BE2C (cell line): ENCODE results near the gene CD300LF.

Source experiments
- DNase-seq: peaks from one replicate; pipeline ENCODE4 v3.0.0-alpha.2; 2020
- H3K27me3 ChIP-seq: fragments of 250-450 bp; sonication (Bioruptor Pico); 2 replicates; pipeline ENCODE4 v1.5.1; 2020; ENCODE audit warnings: mild to moderate bottlenecking
- H3K36me3 ChIP-seq: fragments of 250-450 bp; sonication (Bioruptor Pico); 2 replicates; pipeline ENCODE4 v1.5.1; 2020; ENCODE audit warnings: mild to moderate bottlenecking
- H3K4me1 ChIP-seq: fragments of 250-450 bp; sonication (Bioruptor Pico); 2 replicates; pipeline ENCODE4 v1.5.1; 2020
- H3K4me3 ChIP-seq: 2 replicates; pipeline ENCODE4 v1.5.1; 2011; ENCODE audit warnings: low read depth, low read length
- H3K9me3 ChIP-seq: fragments of 250-450 bp; sonication (Bioruptor Pico); 2 replicates; pipeline ENCODE4 v1.5.1; 2020
- TF ChIP-seq, protein P1 (sequence below): IDR thresholded peaks from 2 replicates; pipeline ENCODE4 v1.5.1; 2012; ENCODE audit warnings: mild to moderate bottlenecking, low read depth, low read length

CD300LF gene

DNA sequence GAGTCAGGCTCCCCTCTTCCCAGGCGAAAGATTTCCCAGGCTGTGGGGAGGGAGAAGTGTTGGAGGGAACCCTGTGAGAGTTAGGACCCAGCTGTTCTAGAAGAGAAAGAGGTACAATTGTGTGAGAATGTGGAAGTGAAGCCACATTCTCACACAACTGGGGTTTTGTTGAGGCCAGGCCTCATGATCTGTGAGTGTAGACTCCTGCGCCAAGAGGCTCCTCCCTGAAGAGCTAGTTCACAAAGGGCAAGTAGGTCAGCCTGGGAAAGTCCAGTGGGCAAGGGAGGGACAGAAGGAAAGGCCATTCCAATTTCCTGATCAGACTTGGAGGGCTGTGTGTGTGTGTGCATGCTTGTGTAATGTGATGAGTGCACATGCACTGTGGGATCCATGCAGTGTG is 15.2 kb downstream of the CD300LF start:
- Histone ChIP-seq H3K4me1 (no peaks in the 10 kb centered on the region), H3K27me3 (peaks cover 4% of the 10 kb centered on the region; the same call in 1 of the 2 replicates), H3K4me3 (no peak overlapping the region), H3K36me3 (no peaks in the 10 kb centered on the region), H3K9me3 (no peaks in the 10 kb centered on the region)
- no peak for DNase-seq
- TF ChIP-seq, protein P1, sequence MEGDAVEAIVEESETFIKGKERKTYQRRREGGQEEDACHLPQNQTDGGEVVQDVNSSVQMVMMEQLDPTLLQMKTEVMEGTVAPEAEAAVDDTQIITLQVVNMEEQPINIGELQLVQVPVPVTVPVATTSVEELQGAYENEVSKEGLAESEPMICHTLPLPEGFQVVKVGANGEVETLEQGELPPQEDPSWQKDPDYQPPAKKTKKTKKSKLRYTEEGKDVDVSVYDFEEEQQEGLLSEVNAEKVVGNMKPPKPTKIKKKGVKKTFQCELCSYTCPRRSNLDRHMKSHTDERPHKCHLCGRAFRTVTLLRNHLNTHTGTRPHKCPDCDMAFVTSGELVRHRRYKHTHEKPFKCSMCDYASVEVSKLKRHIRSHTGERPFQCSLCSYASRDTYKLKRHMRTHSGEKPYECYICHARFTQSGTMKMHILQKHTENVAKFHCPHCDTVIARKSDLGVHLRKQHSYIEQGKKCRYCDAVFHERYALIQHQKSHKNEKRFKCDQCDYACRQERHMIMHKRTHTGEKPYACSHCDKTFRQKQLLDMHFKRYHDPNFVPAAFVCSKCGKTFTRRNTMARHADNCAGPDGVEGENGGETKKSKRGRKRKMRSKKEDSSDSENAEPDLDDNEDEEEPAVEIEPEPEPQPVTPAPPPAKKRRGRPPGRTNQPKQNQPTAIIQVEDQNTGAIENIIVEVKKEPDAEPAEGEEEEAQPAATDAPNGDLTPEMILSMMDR: no peak

DNA sequence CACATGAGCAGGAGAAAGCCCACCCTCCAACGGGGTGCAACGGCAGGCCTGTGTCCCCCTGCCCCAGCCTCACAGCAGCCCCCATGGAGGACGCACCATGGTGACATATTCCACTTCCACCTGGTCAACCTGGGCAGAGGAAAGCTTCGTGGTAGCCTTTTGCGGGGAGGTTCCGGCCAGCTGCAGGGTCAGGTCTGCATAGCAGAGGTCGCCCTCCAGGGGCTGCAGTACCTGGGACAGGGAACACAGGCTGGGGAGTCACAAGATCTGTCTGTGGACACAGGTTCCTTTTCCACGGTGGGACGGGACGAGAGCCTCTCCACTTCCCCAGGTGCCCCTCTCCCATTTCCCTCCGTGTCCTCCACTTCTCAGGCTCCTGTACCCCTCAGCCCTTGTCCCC is 17.1 kb downstream of the CD300LF start:
- DNase-seq: no peak
- TF ChIP-seq, protein P1: no peak
- Histone ChIP-seq H3K4me1 (no peaks in the 10 kb centered on the region), H3K27me3 (peaks cover 4% of the 10 kb centered on the region; the same call in 1 of the 2 replicates), H3K36me3 (no peaks in the 10 kb centered on the region), H3K9me3 (no peaks in the 10 kb centered on the region), H3K4me3 (no peak overlapping the region)

DNA sequence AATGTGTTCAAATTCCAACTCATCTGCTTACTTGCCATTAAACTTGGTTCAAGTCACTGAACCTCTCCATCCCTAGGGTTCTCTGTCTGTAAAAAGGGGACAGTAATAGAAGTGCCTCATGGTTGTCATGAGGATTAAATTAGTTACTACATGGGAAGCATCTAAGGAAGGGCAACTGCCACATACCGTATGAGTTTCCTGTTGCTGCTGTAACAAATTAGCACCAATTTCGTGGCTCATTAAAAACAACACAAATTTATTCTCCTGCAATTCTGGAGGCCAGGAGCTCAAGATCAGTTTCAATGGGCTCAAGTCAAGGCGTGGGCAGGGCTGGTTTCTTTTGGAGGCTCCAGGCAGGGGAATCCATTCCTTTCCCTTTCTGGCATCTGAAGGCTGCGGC is 18.6 kb downstream of the CD300LF start:
- no peaks in the 10 kb centered on the region for H3K4me1 ChIP-seq
- no peak for DNase-seq
- no peaks in the 10 kb centered on the region for H3K36me3 ChIP-seq
- TF ChIP-seq, protein P1: no peak
- H3K4me3 ChIP-seq: no peak overlapping the region
- H3K27me3 ChIP-seq: peaks cover 4% of the 10 kb centered on the region; the same call in 1 of the 2 replicates
- H3K9me3 ChIP-seq: no peaks in the 10 kb centered on the region

DNA sequence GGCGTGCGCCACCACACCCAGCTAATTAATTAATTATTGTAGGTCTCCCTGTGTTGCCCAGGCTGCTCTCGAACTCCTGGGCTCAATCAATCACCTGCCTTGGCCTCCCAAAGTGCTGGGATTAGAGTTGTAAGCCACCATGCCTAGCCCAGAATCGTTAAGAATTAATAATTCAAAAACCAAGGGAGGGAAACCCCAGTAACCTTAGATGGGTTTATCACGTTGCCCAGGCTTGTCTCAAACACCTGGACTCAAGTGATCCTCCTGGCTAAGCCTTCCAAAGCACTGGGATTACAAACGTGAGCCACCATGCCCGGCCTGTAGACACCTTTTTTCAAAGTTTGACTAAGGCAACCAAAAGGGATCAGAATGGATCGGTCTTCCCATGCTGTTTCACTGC is 21.6 kb downstream of the CD300LF start:
- Histone ChIP-seq H3K9me3 (no peaks in the 10 kb centered on the region), H3K27me3 (peaks cover 4% of the 10 kb centered on the region; the same call in 1 of the 2 replicates), H3K4me1 (no peaks in the 10 kb centered on the region), H3K4me3 (no peak overlapping the region), H3K36me3 (no peaks in the 10 kb centered on the region)
- TF ChIP-seq, protein P1: no peak
- DNase-seq: no peak

DNA sequence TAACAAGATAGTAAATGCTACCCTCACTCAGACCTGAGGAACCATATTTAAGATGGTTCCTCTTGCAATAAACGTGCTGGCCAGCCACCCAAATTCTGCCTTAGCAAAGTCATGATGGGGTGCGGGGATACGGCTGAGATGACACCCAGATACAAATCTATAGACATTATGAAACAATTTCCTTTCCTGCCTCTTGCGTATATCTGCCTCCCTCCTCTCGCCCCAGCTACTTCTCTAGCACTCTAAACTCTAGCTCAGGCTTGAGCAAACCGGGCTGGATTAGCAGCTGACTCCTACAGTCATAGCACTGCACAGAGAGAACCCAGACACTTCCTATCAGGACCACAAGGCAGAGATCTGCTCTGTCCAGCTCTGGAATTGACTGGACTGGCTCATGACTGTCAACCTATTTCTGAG is 22.3 kb downstream of the CD300LF start:
- no peaks in the 10 kb centered on the region for H3K9me3 ChIP-seq
- H3K36me3 ChIP-seq: no peaks in the 10 kb centered on the region
- no peak overlapping the region for H3K4me3 ChIP-seq
- no peaks in the 10 kb centered on the region for H3K4me1 ChIP-seq
- DNase-seq: no peak
- H3K27me3 ChIP-seq: peaks cover under 1% of the 10 kb centered on the region; the same call in 1 of the 2 replicates
- TF ChIP-seq, protein P1: no peak

DNA sequence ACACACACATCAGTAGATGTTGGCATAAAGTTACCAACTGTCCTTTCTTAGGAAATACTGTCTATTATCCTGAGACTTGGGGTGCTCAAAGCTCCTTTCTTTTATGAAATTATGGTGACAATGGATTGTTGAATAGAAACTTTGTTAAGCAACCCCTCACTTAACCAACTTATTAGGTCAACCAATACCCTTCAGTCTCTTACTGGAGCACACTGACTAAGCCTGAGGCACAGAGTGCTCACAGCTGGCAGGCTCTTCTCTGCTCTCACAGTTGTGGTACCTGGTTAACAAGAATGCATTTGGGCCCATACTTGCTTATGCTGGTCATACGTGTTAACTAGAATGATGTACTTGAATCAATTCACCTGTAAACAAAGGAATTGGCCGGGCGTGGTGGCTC is 24.8 kb downstream of the CD300LF start:
- TF ChIP-seq, protein P1: no peak
- no peak for DNase-seq
- Histone ChIP-seq H3K36me3 (no peaks in the 10 kb centered on the region), H3K4me3 (no peak overlapping the region), H3K27me3 (no peaks in the 10 kb centered on the region), H3K4me1 (no peaks in the 10 kb centered on the region), H3K9me3 (no peaks in the 10 kb centered on the region)
